Glutamatergic neuron (in vitro differentiated cells): Measurements from ENCODE around the gene UGT1A10. TPM values are rescaled to one million over a fixed set of nuclear protein-coding genes. Genes with fewer than 3 reads are reported as not detected.
"Not testable (repeated sequence)": the region's sequence is repeated elsewhere in the genome, so short reads cannot be mapped to it uniquely, and the experiment has no call there.

Source experiments
- DNase-seq: peaks from one replicate; pipeline ENCODE4 v3.0.0; 2022
- H3K27ac Mint-ChIP-seq: one replicate; pipeline ENCODE4 v1.8.0; 2020; ENCODE audit warnings: mild to moderate bottlenecking, mixed read lengths, inconsistent platforms; ENCODE audit not compliant: unreplicated experiment
- H3K27me3 Mint-ChIP-seq: one replicate; pipeline ENCODE4 v1.8.0; 2020; ENCODE audit warnings: mild to moderate bottlenecking, moderate library complexity, mixed read lengths, inconsistent platforms; ENCODE audit not compliant: unreplicated experiment
- H3K36me3 Mint-ChIP-seq: one replicate; pipeline ENCODE4 v1.8.0; 2020; ENCODE audit warnings: mild to moderate bottlenecking, mixed read lengths, inconsistent platforms; ENCODE audit not compliant: unreplicated experiment
- H3K4me1 Mint-ChIP-seq: one replicate; pipeline ENCODE4 v1.8.0; 2020; ENCODE audit warnings: mild to moderate bottlenecking, low read depth, mixed read lengths, inconsistent platforms; ENCODE audit not compliant: unreplicated experiment
- H3K4me3 Mint-ChIP-seq: one replicate; pipeline ENCODE4 v1.8.0; 2020; ENCODE audit warnings: mild to moderate bottlenecking, mixed read lengths, inconsistent platforms; ENCODE audit not compliant: unreplicated experiment
- H3K9me3 Mint-ChIP-seq: one replicate; pipeline ENCODE4 v1.8.0; 2020; ENCODE audit warnings: mild to moderate bottlenecking, moderate library complexity, mixed read lengths, inconsistent platforms; ENCODE audit not compliant: unreplicated experiment
- total RNA-seq: library from RNA; stranded (reverse); fragmentation: NEBNext Ultra II Directional; extraction: Animal tissue kit (Norgen Biotek cat#: 25700); gene quantifications from one replicate; pipeline ENCODE4 v1.2.1, GENCODE V29; 2021; ENCODE audit not compliant: unreplicated experiment
- TF ChIP-seq, protein P1 (sequence below): fragments of 200-600 bp; sonication (generic); IDR thresholded peaks from one replicate; pipeline ENCODE4 v1.5.0; 2021; ENCODE audit not compliant: partially characterized antibody, unreplicated experiment

UGT1A10 gene
- total RNA-seq, 1 donor from 2014 or later: not detected

- no peak overlapping the region for H3K27ac Mint-ChIP-seq
- H3K9me3 Mint-ChIP-seq: peaks cover 2% of the 10 kb centered on the region
- H3K4me1 Mint-ChIP-seq: no peaks in the 10 kb centered on the region
- DNase-seq: no peak
- H3K4me3 Mint-ChIP-seq: no peak overlapping the region
- no peaks in the 10 kb centered on the region for H3K36me3 Mint-ChIP-seq
- no peaks in the 10 kb centered on the region for H3K27me3 Mint-ChIP-seq
- TF ChIP-seq, protein P1, sequence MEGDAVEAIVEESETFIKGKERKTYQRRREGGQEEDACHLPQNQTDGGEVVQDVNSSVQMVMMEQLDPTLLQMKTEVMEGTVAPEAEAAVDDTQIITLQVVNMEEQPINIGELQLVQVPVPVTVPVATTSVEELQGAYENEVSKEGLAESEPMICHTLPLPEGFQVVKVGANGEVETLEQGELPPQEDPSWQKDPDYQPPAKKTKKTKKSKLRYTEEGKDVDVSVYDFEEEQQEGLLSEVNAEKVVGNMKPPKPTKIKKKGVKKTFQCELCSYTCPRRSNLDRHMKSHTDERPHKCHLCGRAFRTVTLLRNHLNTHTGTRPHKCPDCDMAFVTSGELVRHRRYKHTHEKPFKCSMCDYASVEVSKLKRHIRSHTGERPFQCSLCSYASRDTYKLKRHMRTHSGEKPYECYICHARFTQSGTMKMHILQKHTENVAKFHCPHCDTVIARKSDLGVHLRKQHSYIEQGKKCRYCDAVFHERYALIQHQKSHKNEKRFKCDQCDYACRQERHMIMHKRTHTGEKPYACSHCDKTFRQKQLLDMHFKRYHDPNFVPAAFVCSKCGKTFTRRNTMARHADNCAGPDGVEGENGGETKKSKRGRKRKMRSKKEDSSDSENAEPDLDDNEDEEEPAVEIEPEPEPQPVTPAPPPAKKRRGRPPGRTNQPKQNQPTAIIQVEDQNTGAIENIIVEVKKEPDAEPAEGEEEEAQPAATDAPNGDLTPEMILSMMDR: no peak
Observed at GRCh38 chr2:233655043-233655442, 18.8 kb downstream of the UGT1A10 start.

- not testable (repeated sequence) for H3K27ac Mint-ChIP-seq, DNase-seq, H3K27me3 Mint-ChIP-seq, H3K9me3 Mint-ChIP-seq, H3K36me3 Mint-ChIP-seq, H3K4me1 Mint-ChIP-seq, H3K4me3 Mint-ChIP-seq
Observed at GRCh38 chr2:233655943-233656342, 19.7 kb downstream of the UGT1A10 start.

DNA sequence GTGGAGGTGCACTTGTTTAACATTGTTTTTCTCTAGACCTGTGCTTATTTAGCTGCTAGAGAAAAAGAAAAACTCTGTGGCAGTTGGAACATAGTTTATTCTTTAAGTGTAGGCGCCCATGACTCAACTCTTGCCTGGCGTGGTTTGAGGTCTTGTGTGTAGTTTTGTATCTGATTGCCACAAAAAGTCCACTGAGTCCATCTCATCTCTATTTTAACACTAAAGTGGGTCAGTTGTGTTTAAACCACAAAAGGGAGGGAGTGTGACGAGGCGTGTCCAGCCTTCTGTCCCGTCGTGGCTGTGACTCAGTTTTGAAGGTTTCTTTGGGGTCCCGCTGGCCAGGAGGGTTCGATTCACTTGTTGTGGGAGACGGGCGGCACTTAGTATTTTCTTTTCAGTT, 20.2 kb downstream of the UGT1A10 start:
- Mint-ChIP-seq H3K27me3 (no peaks in the 10 kb centered on the region), H3K4me3 (no peak overlapping the region), H3K27ac (no peak overlapping the region), H3K9me3 (peaks cover 2% of the 10 kb centered on the region), H3K4me1 (no peaks in the 10 kb centered on the region), H3K36me3 (no peaks in the 10 kb centered on the region)
- TF ChIP-seq, protein P1: no peak
- no peak for DNase-seq

- no peaks in the 10 kb centered on the region for H3K27me3 Mint-ChIP-seq
- H3K27ac Mint-ChIP-seq: no peak overlapping the region
- no peak for DNase-seq
Observed at GRCh38 chr2:233658610-233659009, 22.4 kb downstream of the UGT1A10 start.

DNA sequence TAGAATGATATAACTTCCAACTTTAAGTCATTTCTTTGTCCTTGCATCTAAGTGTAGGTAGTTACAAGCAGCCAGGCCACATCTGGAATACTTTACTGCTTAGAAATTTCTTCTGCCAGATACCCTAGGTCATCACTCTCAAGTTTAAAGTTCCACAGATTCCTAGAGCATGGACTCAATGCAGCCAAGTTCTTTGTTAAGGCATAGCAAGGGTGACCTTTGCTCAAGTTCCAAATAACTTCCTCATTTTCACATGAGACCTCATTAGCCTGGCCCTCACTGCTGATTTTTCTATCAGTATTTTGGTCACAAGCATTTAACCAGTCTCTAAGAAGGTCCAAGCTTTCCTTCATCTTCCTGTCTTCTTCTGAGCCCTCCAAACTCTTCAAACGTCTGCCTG, 27.7 kb downstream of the UGT1A10 start:
- Mint-ChIP-seq H3K27me3 (no peaks in the 10 kb centered on the region), H3K4me3 (no peak overlapping the region), H3K9me3 (peaks cover 2% of the 10 kb centered on the region), H3K36me3 (no peaks in the 10 kb centered on the region), H3K27ac (no peak overlapping the region), H3K4me1 (no peaks in the 10 kb centered on the region)
- TF ChIP-seq, protein P1: no peak
- no peak for DNase-seq

More at GRCh38 chr2:233658610-233659009, 22.4 kb downstream of the UGT1A10 start:
- Mint-ChIP-seq H3K4me1 (no peaks in the 10 kb centered on the region), H3K9me3 (peaks cover 2% of the 10 kb centered on the region), H3K4me3 (no peak overlapping the region), H3K36me3 (no peaks in the 10 kb centered on the region)
- TF ChIP-seq, protein P1: no peak
